ENCODE measurements around the gene STARD3. TPM values are rescaled to one million over a fixed set of nuclear protein-coding genes. Genes with fewer than 3 reads are reported as not detected.

Gene STARD3
- polyA plus RNA-seq, 1 donor from 2014 or later = 35.7 TPM

GRCh38 chr17:39650121-39650579, 13.2 kb downstream of the STARD3 start:
- Mint-ChIP-seq H3K4me3 (no peak overlapping the region), H3K4me1 (peaks cover 11 to 23% (median 19%) of the 10 kb centered on the region in 3 donors), H3K9me3 (no peaks in the 10 kb centered on the region), H3K36me3 (no peaks in the 10 kb centered on the region), H3K27ac (peak overlapping the region in 1 of 3 donors; percentile 67), H3K27me3 (no peaks in the 10 kb centered on the region)

- H3K4me3 Mint-ChIP-seq = no peak overlapping the region
- H3K36me3 Mint-ChIP-seq = no peaks in the 10 kb centered on the region
- H3K27me3 Mint-ChIP-seq = no peaks in the 10 kb centered on the region
- no peaks in the 10 kb centered on the region for H3K9me3 Mint-ChIP-seq
- peak overlapping the region in 2 of 3 donors; percentile 13 to 29 for H3K27ac Mint-ChIP-seq
- peaks cover 11 to 23% (median 15%) of the 10 kb centered on the region in 3 donors for H3K4me1 Mint-ChIP-seq
Measured at GRCh38 chr17:39651923-39652586, 15.1 kb downstream of the STARD3 start.

GRCh38 chr17:39652587-39653315, 15.8 kb downstream of the STARD3 start:
- no peaks in the 10 kb centered on the region for H3K9me3 Mint-ChIP-seq
- H3K4me1 Mint-ChIP-seq = peaks cover 11 to 21% (median 15%) of the 10 kb centered on the region in 3 donors
- no peaks in the 10 kb centered on the region for H3K27me3 Mint-ChIP-seq
- H3K27ac Mint-ChIP-seq = peak overlapping the region in 2 of 3 donors; percentile 13 to 29
- no peak overlapping the region for H3K4me3 Mint-ChIP-seq
- H3K36me3 Mint-ChIP-seq = peaks cover under 1% of the 10 kb centered on the region

GRCh38 chr17:39653316-39653661, 16.3 kb downstream of the STARD3 start:
- peaks cover 11 to 21% (median 15%) of the 10 kb centered on the region in 3 donors for H3K4me1 Mint-ChIP-seq
- no peak overlapping the region for H3K27ac Mint-ChIP-seq
- H3K36me3 Mint-ChIP-seq = peaks cover 2% of the 10 kb centered on the region
- no peak overlapping the region for H3K4me3 Mint-ChIP-seq
- H3K9me3 Mint-ChIP-seq = no peaks in the 10 kb centered on the region
- H3K27me3 Mint-ChIP-seq = no peaks in the 10 kb centered on the region

GRCh38 chr17:39653662-39654331, 16.9 kb downstream of the STARD3 start:
- Mint-ChIP-seq H3K4me3 (no peak overlapping the region), H3K4me1 (peaks cover 11 to 19% (median 15%) of the 10 kb centered on the region in 3 donors), H3K9me3 (no peaks in the 10 kb centered on the region), H3K36me3 (peaks cover 2% of the 10 kb centered on the region), H3K27ac (no peak overlapping the region), H3K27me3 (no peaks in the 10 kb centered on the region)

GRCh38 chr17:39655105-39655504, 18.2 kb downstream of the STARD3 start:
- H3K4me3 Mint-ChIP-seq = no peak overlapping the region
- H3K27ac Mint-ChIP-seq = peak overlapping the region in 1 of 3 donors; percentile 14
- H3K27me3 Mint-ChIP-seq = no peaks in the 10 kb centered on the region
- H3K36me3 Mint-ChIP-seq = peaks cover 2% of the 10 kb centered on the region
- peaks cover 10 to 16% (median 11%) of the 10 kb centered on the region in 3 donors for H3K4me1 Mint-ChIP-seq
- H3K9me3 Mint-ChIP-seq = no peaks in the 10 kb centered on the region

- Mint-ChIP-seq H3K27me3 (no peaks in the 10 kb centered on the region), H3K9me3 (no peaks in the 10 kb centered on the region), H3K4me1 (peaks cover 5 to 8% (median 7%) of the 10 kb centered on the region in 3 donors), H3K36me3 (peaks cover 4% of the 10 kb centered on the region), H3K27ac (peak overlapping the region in 1 of 3 donors; percentile 76), H3K4me3 (no peak overlapping the region)
Measured at GRCh38 chr17:39658346-39658745, 21.4 kb downstream of the STARD3 start.

- Mint-ChIP-seq H3K9me3 (no peaks in the 10 kb centered on the region), H3K4me3 (no peak overlapping the region), H3K4me1 (peaks cover 3 to 6% (median 5%) of the 10 kb centered on the region in 3 donors), H3K27ac (peak overlapping the region in 1 of 3 donors; percentile 76), H3K36me3 (peaks cover 4% of the 10 kb centered on the region), H3K27me3 (no peaks in the 10 kb centered on the region)
Measured at GRCh38 chr17:39658760-39659159, 21.8 kb downstream of the STARD3 start.

GRCh38 chr17:39659279-39660010, 22.5 kb downstream of the STARD3 start:
- Mint-ChIP-seq H3K27me3 (no peaks in the 10 kb centered on the region), H3K27ac (peak overlapping the region in 1 of 3 donors; percentile 27), H3K36me3 (peaks cover 4% of the 10 kb centered on the region), H3K9me3 (no peaks in the 10 kb centered on the region), H3K4me1 (peaks cover 0 to 6% (median 3%) of the 10 kb centered on the region in 3 donors), H3K4me3 (no peak overlapping the region)

- H3K4me1 Mint-ChIP-seq = peaks cover 0 to 5% (median 3%) of the 10 kb centered on the region in 3 donors
- peaks cover 4% of the 10 kb centered on the region for H3K36me3 Mint-ChIP-seq
- no peaks in the 10 kb centered on the region for H3K27me3 Mint-ChIP-seq
- no peak overlapping the region for H3K4me3 Mint-ChIP-seq
- H3K9me3 Mint-ChIP-seq = no peaks in the 10 kb centered on the region
- H3K27ac Mint-ChIP-seq = no peak overlapping the region
Measured at GRCh38 chr17:39660011-39660360, 23.0 kb downstream of the STARD3 start.

- H3K9me3 Mint-ChIP-seq = no peaks in the 10 kb centered on the region
- H3K27ac Mint-ChIP-seq = peak overlapping the region in 1 of 3 donors; percentile 26
- H3K4me1 Mint-ChIP-seq = peaks cover 0 to 4% (median 3%) of the 10 kb centered on the region in 3 donors
- H3K36me3 Mint-ChIP-seq = peaks cover 6% of the 10 kb centered on the region
- no peaks in the 10 kb centered on the region for H3K27me3 Mint-ChIP-seq
- no peak overlapping the region for H3K4me3 Mint-ChIP-seq
Measured at GRCh38 chr17:39660397-39661385, 23.7 kb downstream of the STARD3 start.

- no peak overlapping the region for H3K4me3 Mint-ChIP-seq
- peaks cover 4% of the 10 kb centered on the region for H3K27me3 Mint-ChIP-seq
- H3K36me3 Mint-ChIP-seq = peaks cover 6% of the 10 kb centered on the region
- H3K4me1 Mint-ChIP-seq = peaks cover 0 to 7% (median 3%) of the 10 kb centered on the region in 3 donors
- peak overlapping the region in 2 of 3 donors; percentile 10 to 67 for H3K27ac Mint-ChIP-seq
- no peaks in the 10 kb centered on the region for H3K9me3 Mint-ChIP-seq
Measured at GRCh38 chr17:39661744-39662541, 25.0 kb downstream of the STARD3 start.
